Nephron progenitor cell (in vitro differentiated cells): ENCODE results near the gene RALGPS2.

Source experiments
- DNase-seq: peaks from one replicate; pipeline ENCODE4 v3.0.0; 2021
- H3K27ac Mint-ChIP-seq: 2 replicates; pipeline ENCODE4 v1.8.0; 2021; ENCODE audit warnings: mild to moderate bottlenecking, moderate library complexity, mixed read lengths
- H3K27me3 Mint-ChIP-seq: 2 replicates; pipeline ENCODE4 v1.8.0; 2021; ENCODE audit warnings: mild to moderate bottlenecking, low read depth, mixed read lengths; ENCODE audit not compliant: poor library complexity
- H3K36me3 Mint-ChIP-seq: 2 replicates; pipeline ENCODE4 v1.8.0; 2021; ENCODE audit warnings: low read depth, mixed read lengths
- H3K4me1 Mint-ChIP-seq: 2 replicates; pipeline ENCODE4 v1.8.0; 2021; ENCODE audit warnings: mixed read lengths
- H3K4me3 Mint-ChIP-seq: 2 replicates; pipeline ENCODE4 v1.8.0; 2021; ENCODE audit warnings: mild to moderate bottlenecking, moderate library complexity, mixed read lengths
- H3K9me3 Mint-ChIP-seq: 2 replicates; pipeline ENCODE4 v1.8.0; 2021; ENCODE audit warnings: mild to moderate bottlenecking, moderate library complexity, mixed read lengths
- TF ChIP-seq, protein P1 (sequence below): fragments of 200-600 bp; sonication (generic); IDR thresholded peaks from 2 replicates; pipeline ENCODE4 v1.5.0; 2021; ENCODE audit warnings: antibody characterized with exemption

Gene RALGPS2, protein sequence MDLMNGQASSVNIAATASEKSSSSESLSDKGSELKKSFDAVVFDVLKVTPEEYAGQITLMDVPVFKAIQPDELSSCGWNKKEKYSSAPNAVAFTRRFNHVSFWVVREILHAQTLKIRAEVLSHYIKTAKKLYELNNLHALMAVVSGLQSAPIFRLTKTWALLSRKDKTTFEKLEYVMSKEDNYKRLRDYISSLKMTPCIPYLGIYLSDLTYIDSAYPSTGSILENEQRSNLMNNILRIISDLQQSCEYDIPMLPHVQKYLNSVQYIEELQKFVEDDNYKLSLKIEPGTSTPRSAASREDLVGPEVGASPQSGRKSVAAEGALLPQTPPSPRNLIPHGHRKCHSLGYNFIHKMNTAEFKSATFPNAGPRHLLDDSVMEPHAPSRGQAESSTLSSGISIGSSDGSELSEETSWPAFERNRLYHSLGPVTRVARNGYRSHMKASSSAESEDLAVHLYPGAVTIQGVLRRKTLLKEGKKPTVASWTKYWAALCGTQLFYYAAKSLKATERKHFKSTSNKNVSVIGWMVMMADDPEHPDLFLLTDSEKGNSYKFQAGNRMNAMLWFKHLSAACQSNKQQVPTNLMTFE

DNA sequence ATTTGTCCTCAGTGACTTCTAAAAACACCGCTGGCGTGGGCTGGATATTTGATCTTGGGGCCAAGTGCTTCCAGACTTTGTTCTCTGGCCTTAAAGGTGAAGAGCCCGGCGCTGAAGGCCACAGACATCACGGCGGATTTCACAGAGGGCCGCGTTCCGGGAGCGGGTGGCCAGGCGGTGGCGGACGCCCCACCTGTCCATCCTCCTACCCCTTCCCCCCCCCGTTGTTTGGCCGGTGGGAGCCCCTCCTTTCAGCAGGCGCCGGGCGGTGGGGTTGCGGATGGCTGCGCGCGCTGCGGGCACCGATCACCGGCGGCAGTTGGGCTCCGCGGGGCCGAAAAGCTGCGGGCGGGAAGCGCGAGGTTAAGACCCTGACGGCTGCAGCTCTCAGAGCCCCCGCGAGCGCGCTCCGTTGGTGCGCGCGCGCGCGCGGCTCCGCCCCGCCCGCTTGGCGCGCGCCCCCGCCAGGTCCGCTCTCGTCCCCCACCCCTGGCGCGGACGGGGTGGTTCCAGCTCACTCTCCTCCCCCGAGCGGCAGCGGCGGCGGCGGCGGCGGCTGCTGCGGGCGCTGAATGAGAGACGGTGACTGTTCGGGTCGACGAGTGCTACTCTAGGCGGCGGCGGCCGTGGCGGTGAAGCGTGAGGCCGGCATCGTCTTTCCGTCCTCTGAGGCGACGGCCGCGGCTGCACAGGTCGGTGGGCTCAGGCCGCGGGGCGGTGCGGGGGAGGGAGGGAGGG lies at the start of gene RALGPS2:
TSS of gene RALGPS2 (plus strand) at position 517 of the 738 bp plus-strand sequence. CDS start 51,521 bp downstream, outside the sequence.
- H3K4me1 Mint-ChIP-seq = peaks cover 39% of the 10 kb centered on the region
- DNase-seq = peak; percentile 83
- H3K27me3 Mint-ChIP-seq = peaks cover 4% of the 10 kb centered on the region
- TF ChIP-seq, protein P1, sequence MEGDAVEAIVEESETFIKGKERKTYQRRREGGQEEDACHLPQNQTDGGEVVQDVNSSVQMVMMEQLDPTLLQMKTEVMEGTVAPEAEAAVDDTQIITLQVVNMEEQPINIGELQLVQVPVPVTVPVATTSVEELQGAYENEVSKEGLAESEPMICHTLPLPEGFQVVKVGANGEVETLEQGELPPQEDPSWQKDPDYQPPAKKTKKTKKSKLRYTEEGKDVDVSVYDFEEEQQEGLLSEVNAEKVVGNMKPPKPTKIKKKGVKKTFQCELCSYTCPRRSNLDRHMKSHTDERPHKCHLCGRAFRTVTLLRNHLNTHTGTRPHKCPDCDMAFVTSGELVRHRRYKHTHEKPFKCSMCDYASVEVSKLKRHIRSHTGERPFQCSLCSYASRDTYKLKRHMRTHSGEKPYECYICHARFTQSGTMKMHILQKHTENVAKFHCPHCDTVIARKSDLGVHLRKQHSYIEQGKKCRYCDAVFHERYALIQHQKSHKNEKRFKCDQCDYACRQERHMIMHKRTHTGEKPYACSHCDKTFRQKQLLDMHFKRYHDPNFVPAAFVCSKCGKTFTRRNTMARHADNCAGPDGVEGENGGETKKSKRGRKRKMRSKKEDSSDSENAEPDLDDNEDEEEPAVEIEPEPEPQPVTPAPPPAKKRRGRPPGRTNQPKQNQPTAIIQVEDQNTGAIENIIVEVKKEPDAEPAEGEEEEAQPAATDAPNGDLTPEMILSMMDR = no peak
- peaks cover 12% of the 10 kb centered on the region for H3K9me3 Mint-ChIP-seq
- H3K27ac Mint-ChIP-seq = peak within 1 kb of the TSS; percentile 98
- peak within 1 kb of the TSS; percentile 92 for H3K4me3 Mint-ChIP-seq
- H3K36me3 Mint-ChIP-seq = peaks cover 22% of the 10 kb centered on the region

DNA sequence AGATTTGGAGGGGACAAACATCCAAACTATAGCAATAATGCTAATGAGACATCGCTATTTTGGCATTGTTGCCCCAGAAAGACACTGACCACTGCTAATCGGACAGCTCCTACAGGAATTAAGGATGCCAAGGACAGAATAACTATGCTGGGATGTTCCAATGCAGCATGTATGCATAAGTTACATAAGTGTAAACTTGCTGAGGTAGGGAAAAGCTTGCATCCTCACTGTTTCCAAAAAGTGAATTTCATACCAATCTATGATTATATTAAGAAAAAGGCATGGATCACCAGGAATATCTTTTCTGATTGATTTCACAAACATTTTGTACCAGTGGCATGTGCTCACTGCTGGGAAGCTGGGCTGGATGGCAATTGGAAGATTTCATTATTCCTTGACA lies 45.8 kb upstream of the RALGPS2 start:
- TF ChIP-seq, protein P1 = no peak
- H3K36me3 Mint-ChIP-seq = no peaks in the 10 kb centered on the region
- H3K9me3 Mint-ChIP-seq = peaks cover 12% of the 10 kb centered on the region
- no peaks in the 10 kb centered on the region for H3K27me3 Mint-ChIP-seq
- no peak overlapping the region for H3K27ac Mint-ChIP-seq
- no peak overlapping the region for H3K4me3 Mint-ChIP-seq
- H3K4me1 Mint-ChIP-seq = no peaks in the 10 kb centered on the region
- DNase-seq = no peak

DNA sequence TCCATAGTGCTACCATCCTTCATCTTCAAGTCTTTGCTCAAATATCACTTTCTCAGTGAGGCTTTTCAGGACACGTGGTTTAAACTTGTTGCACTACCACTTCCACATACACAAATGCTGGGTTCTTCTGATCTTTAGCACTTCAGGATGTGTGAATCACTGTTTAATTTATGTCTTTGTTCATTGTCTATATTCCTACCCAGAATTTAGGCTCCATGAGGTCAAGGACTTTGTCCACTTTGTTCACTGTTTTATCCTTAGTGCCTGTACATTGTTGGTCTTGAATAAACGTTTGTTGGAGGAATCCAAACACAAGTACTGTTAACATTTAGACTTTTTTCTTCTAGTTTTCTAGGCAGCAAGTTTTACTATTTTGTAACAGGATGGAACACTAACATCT lies 42.6 kb upstream of the RALGPS2 start:
- no peak overlapping the region for H3K27ac Mint-ChIP-seq

DNA sequence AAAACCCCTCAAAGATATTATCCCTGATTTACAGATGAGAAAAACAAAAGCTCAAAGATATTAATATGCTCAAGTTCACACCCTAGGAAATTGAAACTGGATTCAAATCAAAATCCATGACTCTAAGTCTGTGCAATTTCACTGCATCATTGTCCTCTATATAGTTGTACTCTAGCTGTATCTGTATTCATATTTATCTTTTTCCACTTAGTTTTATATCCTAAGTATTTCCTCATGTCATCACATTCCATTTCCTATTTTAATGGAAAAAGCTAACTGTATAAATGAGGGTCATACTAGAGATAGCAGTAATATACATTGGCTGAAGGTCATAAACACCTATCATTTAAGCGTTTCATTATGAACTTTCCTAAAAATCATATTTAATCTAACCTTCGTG lies 42.2 kb upstream of the RALGPS2 start:
- no peak overlapping the region for H3K27ac Mint-ChIP-seq
- no peaks in the 10 kb centered on the region for H3K4me1 Mint-ChIP-seq
- no peaks in the 10 kb centered on the region for H3K9me3 Mint-ChIP-seq
- DNase-seq = no peak
- TF ChIP-seq, protein P1 = no peak
- no peaks in the 10 kb centered on the region for H3K27me3 Mint-ChIP-seq
- no peaks in the 10 kb centered on the region for H3K36me3 Mint-ChIP-seq
- H3K4me3 Mint-ChIP-seq = no peak overlapping the region

More for the DNA sequence above, 42.6 kb upstream of the RALGPS2 start:
- Mint-ChIP-seq H3K27me3 (no peaks in the 10 kb centered on the region), H3K9me3 (no peaks in the 10 kb centered on the region), H3K4me3 (no peak overlapping the region), H3K4me1 (no peaks in the 10 kb centered on the region), H3K36me3 (no peaks in the 10 kb centered on the region)
- DNase-seq = no peak
- TF ChIP-seq, protein P1 = no peak

DNA sequence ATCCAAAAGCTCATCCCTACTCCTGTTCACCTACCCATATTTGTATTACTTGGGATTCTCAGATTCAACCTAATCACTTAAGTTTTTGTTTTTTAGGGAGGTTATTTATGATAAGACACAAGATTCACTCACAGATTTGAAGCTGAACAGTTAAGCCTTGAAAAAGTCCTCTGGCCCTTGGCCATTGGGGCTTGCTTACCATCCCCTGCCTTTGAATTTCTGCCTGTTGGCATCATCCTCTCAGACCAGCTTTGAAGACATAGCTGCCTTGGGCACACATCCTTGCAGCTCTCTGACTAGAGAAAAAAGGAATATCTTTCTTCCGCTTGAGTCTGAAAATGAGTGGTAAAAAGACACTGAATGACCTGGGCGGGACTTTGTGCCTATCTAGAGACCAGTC lies 41.8 kb upstream of the RALGPS2 start:
- TF ChIP-seq, protein P1 = no peak
- no peak for DNase-seq
- Mint-ChIP-seq H3K4me1 (no peaks in the 10 kb centered on the region), H3K36me3 (no peaks in the 10 kb centered on the region), H3K9me3 (no peaks in the 10 kb centered on the region), H3K4me3 (no peak overlapping the region), H3K27me3 (no peaks in the 10 kb centered on the region), H3K27ac (no peak overlapping the region)
